SU-DHL-6 (cell line): ENCODE results near the gene TSC22D4.
A peak's percentile ranks its signal among the peaks of the same experiment; 100 is the strongest.

Experiments
- H2AFZ ChIP-seq: fragments of 200-600 bp; sonication (generic); 2 replicates; pipeline ENCODE4 v1.6.1; 2014; ENCODE audit warnings: low read depth, mild to moderate bottlenecking, moderate library complexity, mixed read lengths, antibody characterized with exemption, low read length; ENCODE audit not compliant: severe bottlenecking
- H3F3A ChIP-seq: fragments of 200-600 bp; shearing (Covaris generic); 2 replicates; pipeline ENCODE4 v1.6.0; 2016; ENCODE audit warnings: antibody characterized with exemption, mild to moderate bottlenecking; ENCODE audit not compliant: insufficient read depth
- H3K27ac ChIP-seq: fragments of 200-600 bp; sonication (generic); 2 replicates; pipeline ENCODE4 v1.5.1; 2016; ENCODE audit warnings: low read depth, mild to moderate bottlenecking, low read length, moderate library complexity, mixed read lengths
- H3K27me3 ChIP-seq: fragments of 200-600 bp; sonication (generic), shearing (Covaris generic); 2 replicates; pipeline ENCODE4 v1.6.0; 2014; ENCODE audit warnings: mild to moderate bottlenecking, low read length
- H3K36me3 ChIP-seq: fragments of 200-600 bp; sonication (generic); 2 replicates; pipeline ENCODE4 v1.6.1; 2014; ENCODE audit warnings: mild to moderate bottlenecking, low read length, mixed read lengths
- H3K4me2 ChIP-seq: fragments of 300-600, 200-600 bp; shearing (Covaris generic), sonication (generic); 2 replicates; pipeline ENCODE4 v1.6.0; 2014; ENCODE audit warnings: low read length, low read depth, mild to moderate bottlenecking; ENCODE audit not compliant: poor library complexity, severe bottlenecking
- H3K4me3 ChIP-seq: fragments of 200-600 bp; sonication (generic); 2 replicates; pipeline ENCODE4 v1.5.1; 2014; ENCODE audit warnings: antibody characterized with exemption, low read length, mild to moderate bottlenecking, mixed read lengths; ENCODE audit not compliant: insufficient read depth, poor library complexity, severe bottlenecking
- H3K79me2 ChIP-seq: fragments of 200-600 bp; sonication (generic); 2 replicates; pipeline ENCODE4 v1.6.1; 2014; ENCODE audit warnings: mild to moderate bottlenecking, low read length, moderate library complexity; ENCODE audit not compliant: insufficient read depth
- H3K9ac ChIP-seq: fragments of 200-600 bp; sonication (generic); 2 replicates; pipeline ENCODE4 v1.7.0; 2014; ENCODE audit warnings: mild to moderate bottlenecking, low read length
- H3K9me2 ChIP-seq: fragments of 200-600 bp; sonication (generic); replicated peaks from 2 replicates; pipeline ENCODE4 v1.6.1; 2014; ENCODE audit warnings: low read length; ENCODE audit not compliant: insufficient read depth
- H3K9me3 ChIP-seq: fragments of 200-600 bp; sonication (generic); 2 replicates; pipeline ENCODE4 v1.6.1; 2014; ENCODE audit warnings: low read length, mixed read lengths; ENCODE audit not compliant: insufficient read depth
- H4K20me1 ChIP-seq: fragments of 200-600 bp; sonication (generic); 2 replicates; pipeline ENCODE4 v1.6.1; 2014; ENCODE audit warnings: low read depth, mild to moderate bottlenecking, antibody characterized with exemption, low read length, moderate library complexity, mixed read lengths
- EZH2phosphoT487 ChIP-seq: fragments of 200-600 bp; sonication (generic), shearing (Covaris generic); conservative IDR thresholded peaks from 2 replicates; pipeline ENCODE4 v1.6.1; 2018; ENCODE audit warnings: mild to moderate bottlenecking, antibody characterized with exemption, low read length, moderate library complexity, mixed read lengths
- TF ChIP-seq, protein P1 (sequence below): fragments of 200-600 bp; sonication (generic); IDR thresholded peaks from one replicate; pipeline ENCODE4 v1.5.1; 2017; ENCODE audit warnings: antibody characterized with exemption, mild to moderate bottlenecking, low read length, moderate library complexity; ENCODE audit not compliant: insufficient read depth, poor library complexity, severe bottlenecking

Gene TSC22D4

DNA sequence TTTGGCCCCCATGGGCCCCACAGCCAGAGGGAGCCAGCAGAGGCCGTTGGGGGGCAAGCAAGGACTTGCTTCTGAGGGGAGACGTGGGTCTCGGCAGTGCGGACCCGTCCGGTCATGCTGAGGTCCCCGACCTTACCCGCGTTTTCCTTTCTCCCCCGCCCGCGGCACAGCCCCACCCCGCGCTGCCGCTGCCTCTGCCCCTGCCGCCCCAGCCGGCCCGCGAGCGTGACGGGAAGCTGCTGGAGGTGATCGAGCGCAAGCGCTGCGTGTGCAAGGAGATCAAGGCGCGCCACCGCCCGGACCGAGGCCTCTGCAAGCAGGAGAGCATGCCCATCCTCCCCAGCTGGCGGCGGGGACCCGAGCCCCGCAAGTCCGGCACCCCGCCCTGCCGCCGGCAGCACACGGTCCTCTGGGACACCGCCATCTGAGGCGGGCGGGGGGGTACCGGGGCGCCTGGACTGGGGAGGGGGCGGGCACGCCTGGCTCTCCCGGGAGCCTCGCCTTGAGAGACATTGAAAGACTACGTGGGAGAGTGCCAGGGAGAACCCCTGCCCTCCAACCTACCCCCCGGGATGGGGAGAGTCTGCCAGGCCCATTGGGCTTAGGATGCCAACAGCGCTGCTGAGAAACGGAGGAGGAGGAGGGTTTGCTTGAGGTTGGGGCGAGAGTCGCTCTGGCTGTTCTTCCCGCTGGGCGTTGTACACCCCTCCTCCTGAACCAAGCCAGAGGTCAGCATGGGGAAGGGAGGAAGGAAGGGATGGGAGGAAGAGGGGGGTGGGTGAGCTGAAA, 14.7 kb upstream of the TSC22D4 start:
- Histone ChIP-seq H3K27ac (no peak overlapping the region), H4K20me1 (no peaks in the 10 kb centered on the region), H3K9me3 (no peaks in the 10 kb centered on the region), H3K4me3 (no peak overlapping the region), H3K9me2 (no peaks in the 10 kb centered on the region), H3K4me2 (peak overlapping the region; percentile 4), H3K9ac (no peak overlapping the region), H3K27me3 (no peaks in the 10 kb centered on the region), H3K79me2 (no peaks in the 10 kb centered on the region), H2AFZ (no peak overlapping the region), H3F3A (no peaks in the 10 kb centered on the region), H3K36me3 (no peaks in the 10 kb centered on the region)
- TF ChIP-seq, protein P1, sequence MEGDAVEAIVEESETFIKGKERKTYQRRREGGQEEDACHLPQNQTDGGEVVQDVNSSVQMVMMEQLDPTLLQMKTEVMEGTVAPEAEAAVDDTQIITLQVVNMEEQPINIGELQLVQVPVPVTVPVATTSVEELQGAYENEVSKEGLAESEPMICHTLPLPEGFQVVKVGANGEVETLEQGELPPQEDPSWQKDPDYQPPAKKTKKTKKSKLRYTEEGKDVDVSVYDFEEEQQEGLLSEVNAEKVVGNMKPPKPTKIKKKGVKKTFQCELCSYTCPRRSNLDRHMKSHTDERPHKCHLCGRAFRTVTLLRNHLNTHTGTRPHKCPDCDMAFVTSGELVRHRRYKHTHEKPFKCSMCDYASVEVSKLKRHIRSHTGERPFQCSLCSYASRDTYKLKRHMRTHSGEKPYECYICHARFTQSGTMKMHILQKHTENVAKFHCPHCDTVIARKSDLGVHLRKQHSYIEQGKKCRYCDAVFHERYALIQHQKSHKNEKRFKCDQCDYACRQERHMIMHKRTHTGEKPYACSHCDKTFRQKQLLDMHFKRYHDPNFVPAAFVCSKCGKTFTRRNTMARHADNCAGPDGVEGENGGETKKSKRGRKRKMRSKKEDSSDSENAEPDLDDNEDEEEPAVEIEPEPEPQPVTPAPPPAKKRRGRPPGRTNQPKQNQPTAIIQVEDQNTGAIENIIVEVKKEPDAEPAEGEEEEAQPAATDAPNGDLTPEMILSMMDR = no peak
- TF ChIP-seq EZH2phosphoT487 = no peak

- TF ChIP-seq, protein P1 = no peak
- TF ChIP-seq EZH2phosphoT487 = no peak
- no peak overlapping the region for H2AFZ ChIP-seq
- no peaks in the 10 kb centered on the region for H3K9me2 ChIP-seq
- no peak overlapping the region for H3K4me3 ChIP-seq
- no peak overlapping the region for H3K4me2 ChIP-seq
- no peak overlapping the region for H3K9ac ChIP-seq
- no peaks in the 10 kb centered on the region for H3K9me3 ChIP-seq
- no peaks in the 10 kb centered on the region for H4K20me1 ChIP-seq
- no peaks in the 10 kb centered on the region for H3K27me3 ChIP-seq
- no peak overlapping the region for H3K27ac ChIP-seq
- no peaks in the 10 kb centered on the region for H3K79me2 ChIP-seq
- H3F3A ChIP-seq = no peaks in the 10 kb centered on the region
- no peaks in the 10 kb centered on the region for H3K36me3 ChIP-seq
Observed at GRCh38 chr7:100492738-100493475, 13.9 kb upstream of the TSC22D4 start.

GRCh38 chr7:100491192-100491578, 12.2 kb upstream of the TSC22D4 start:
- no peak overlapping the region for H3K4me3 ChIP-seq
- no peak for TF ChIP-seq EZH2phosphoT487
- TF ChIP-seq, protein P1 = no peak

More at GRCh38 chr7:100491192-100491578, 12.2 kb upstream of the TSC22D4 start:
- H2AFZ ChIP-seq = no peak overlapping the region
- no peak overlapping the region for H3K27ac ChIP-seq
- H3K27me3 ChIP-seq = no peaks in the 10 kb centered on the region
- no peaks in the 10 kb centered on the region for H3F3A ChIP-seq
- H3K36me3 ChIP-seq = no peaks in the 10 kb centered on the region
- no peaks in the 10 kb centered on the region for H4K20me1 ChIP-seq
- H3K9me2 ChIP-seq = no peaks in the 10 kb centered on the region
- H3K79me2 ChIP-seq = no peaks in the 10 kb centered on the region
- H3K4me2 ChIP-seq = no peak overlapping the region
- H3K9me3 ChIP-seq = no peaks in the 10 kb centered on the region
- no peak overlapping the region for H3K9ac ChIP-seq
